HG03196 (cell line): Measurements from ENCODE around the gene TRNP1.
"Not testable (repeated sequence)": the region's sequence is repeated elsewhere in the genome, so short reads cannot be mapped to it uniquely, and the experiment has no call there.

Experiments used
- ATAC-seq: cut with Tn5 transposase; IDR thresholded peaks from one replicate; pipeline ENCODE4 v1.9.1; 2021; ENCODE audit not compliant: unreplicated experiment

The TRNP1 gene

GRCh38 chr1:26972390-26972789 is 21.1 kb upstream of the TRNP1 start:
- no peak for ATAC-seq

- ATAC-seq = no peak
Observed at GRCh38 chr1:26972821-26973220, 20.7 kb upstream of the TRNP1 start.

- no peak for ATAC-seq
Observed at GRCh38 chr1:26976621-26977510, 16.6 kb upstream of the TRNP1 start.

GRCh38 chr1:26978901-26979300 is 14.6 kb upstream of the TRNP1 start:
- no peak for ATAC-seq

- ATAC-seq = no peak
Observed at GRCh38 chr1:26981146-26981846, 12.2 kb upstream of the TRNP1 start.

- no peak for ATAC-seq
Observed at GRCh38 chr1:26983863-26984262, 9.6 kb upstream of the TRNP1 start.

GRCh38 chr1:26984291-26984690 is 9.2 kb upstream of the TRNP1 start:
- no peak for ATAC-seq

- ATAC-seq = no peak
Observed at GRCh38 chr1:26986658-26987057, 6.8 kb upstream of the TRNP1 start.

- ATAC-seq = not testable (repeated sequence)
Observed at GRCh38 chr1:26989403-26990109, 3.9 kb upstream of the TRNP1 start.

GRCh38 chr1:26991310-26992116 is 2.0 kb upstream of the TRNP1 start:
- no peak for ATAC-seq

GRCh38 chr1:26994020-26994786 is 711 bp downstream of the TRNP1 start:
- no peak for ATAC-seq

GRCh38 chr1:26994787-26995517 is 1.5 kb downstream of the TRNP1 start:
- no peak for ATAC-seq

GRCh38 chr1:26996024-26996423 is 2.5 kb downstream of the TRNP1 start:
- no peak for ATAC-seq

GRCh38 chr1:26996665-26997064 is 3.2 kb downstream of the TRNP1 start:
- ATAC-seq = no peak

GRCh38 chr1:26998429-26999300 is 5.2 kb downstream of the TRNP1 start:
- no peak for ATAC-seq

- no peak for ATAC-seq
Observed at GRCh38 chr1:26999440-26999987, 6.0 kb downstream of the TRNP1 start.

GRCh38 chr1:27000090-27000816 is 6.8 kb downstream of the TRNP1 start:
- no peak for ATAC-seq
